LNCaP clone FGC (cell line): Measurements from ENCODE around the gene ZNF776.
A peak's percentile ranks its signal among the peaks of the same experiment; 100 is the strongest.
"Not testable (repeated sequence)": the region's sequence is repeated elsewhere in the genome, so short reads cannot be mapped to it uniquely, and the experiment has no call there.

Source experiments
- DNase-seq: peaks from one replicate; pipeline ENCODE4 v3.0.0-alpha.2; 2011; ENCODE audit warnings: low read depth
- H3K4me3 ChIP-seq: 2 replicates; pipeline ENCODE4 v1.5.1; 2011; ENCODE audit warnings: mild to moderate bottlenecking, low read depth, low read length, control low read depth
- CTCF ChIP-seq: IDR thresholded peaks from 2 replicates; pipeline ENCODE4 v1.5.1; 2012; ENCODE audit warnings: mild to moderate bottlenecking; ENCODE audit not compliant: control insufficient read depth, insufficient read depth; ENCODE audit errors: extremely low read depth

ZNF776 gene

GRCh38 chr19:57719424-57719823 lies 27.2 kb upstream of the ZNF776 start:
- H3K4me3 ChIP-seq, result no peak overlapping the region
- no peak for DNase-seq
- no peak for TF ChIP-seq CTCF

GRCh38 chr19:57719901-57720519 lies 26.6 kb upstream of the ZNF776 start:
- no peak for TF ChIP-seq CTCF
- no peak overlapping the region for H3K4me3 ChIP-seq
- DNase-seq, result no peak

- no peak for DNase-seq
- no peak overlapping the region for H3K4me3 ChIP-seq
- TF ChIP-seq CTCF, result no peak
Observed at GRCh38 chr19:57720878-57721277, 25.7 kb upstream of the ZNF776 start.

GRCh38 chr19:57738320-57738719 lies 8.3 kb upstream of the ZNF776 start:
- H3K4me3 ChIP-seq, DNase-seq: not testable (repeated sequence)
- peak; percentile 62 for TF ChIP-seq CTCF

GRCh38 chr19:57738770-57739169 lies 7.8 kb upstream of the ZNF776 start:
- DNase-seq, H3K4me3 ChIP-seq: not testable (repeated sequence)

GRCh38 chr19:57747472-57747807 lies 825 bp downstream of the ZNF776 start:
- H3K4me3 ChIP-seq, result peak overlapping the region; percentile 95
- TF ChIP-seq CTCF, result no peak
- no peak for DNase-seq

- peak overlapping the region; percentile 95 for H3K4me3 ChIP-seq
- no peak for TF ChIP-seq CTCF
- DNase-seq, result no peak
Observed at GRCh38 chr19:57748029-57748428, 1.4 kb downstream of the ZNF776 start.
